GM12872 (cell line): ENCODE measurements around the gene UTS2.

Source experiments
- CTCF ChIP-seq: IDR thresholded peaks from 3 replicates; pipeline ENCODE4 v1.5.1; 2011; ENCODE audit warnings: low read depth, mild to moderate bottlenecking, low read length, moderate library complexity; ENCODE audit not compliant: insufficient read depth

Gene UTS2

GRCh38 chr1:7852804-7853683 lies at the start of gene UTS2:
Gene UTS2, minus strand, starts transcription at chr1:7853065. Its CDS starts 62 bp downstream, at chr1:7853003.
- TF ChIP-seq CTCF: no peak

GRCh38 chr1:7899741-7900140 lies 46.9 kb upstream of the UTS2 start:
- TF ChIP-seq CTCF: no peak

GRCh38 chr1:7898962-7899361 lies 46.1 kb upstream of the UTS2 start:
- TF ChIP-seq CTCF: no peak

GRCh38 chr1:7896994-7897393 lies 44.1 kb upstream of the UTS2 start:
- TF ChIP-seq CTCF: no peak

GRCh38 chr1:7893529-7894180 lies 40.8 kb upstream of the UTS2 start:
- no peak for TF ChIP-seq CTCF

- no peak for TF ChIP-seq CTCF
Measured at GRCh38 chr1:7891804-7892203, 38.9 kb upstream of the UTS2 start.

GRCh38 chr1:7890853-7891252 lies 38.0 kb upstream of the UTS2 start:
- no peak for TF ChIP-seq CTCF
